ENCODE measurements around the gene LRRC66.

Gene LRRC66

GRCh38 chr4:52006887-52007286 is 13.3 kb downstream of the LRRC66 start:
- TF ChIP-seq SIN3A (IDR thresholded peaks at IDR 0.05; ENCODE audit: borderline replicate concordance, insufficient read depth, low read length), result no peak

GRCh38 chr4:52005604-52006273 is 14.4 kb downstream of the LRRC66 start:
- no peak for TF ChIP-seq POLR2AphosphoS5 (IDR thresholded peaks at IDR 0.05; ENCODE audit: low read depth, low read length)
- no peak for TF ChIP-seq FOXP2 (optimal IDR thresholded peaks at IDR 0.05; ENCODE audit: borderline replicate concordance, extremely low read depth, extremely low read length, insufficient read depth)
- TF ChIP-seq TAF1 (IDR thresholded peaks at IDR 0.05; ENCODE audit: borderline replicate concordance, insufficient read depth, low read length), result no peak

- TF ChIP-seq TAF1 (IDR thresholded peaks at IDR 0.05; ENCODE audit: borderline replicate concordance, insufficient read depth, low read length) (no peak), REST (IDR thresholded peaks at IDR 0.05; ENCODE audit: insufficient read depth in 1 of 2, low read depth in 2 of 2, low read length in 2 of 2) (no peak), FOXP2 (optimal IDR thresholded peaks at IDR 0.05; ENCODE audit: borderline replicate concordance, extremely low read depth, extremely low read length, insufficient read depth) (no peak), POLR2AphosphoS5 (IDR thresholded peaks at IDR 0.05; ENCODE audit: low read depth, low read length) (no peak), SIN3A (IDR thresholded peaks at IDR 0.05; ENCODE audit: borderline replicate concordance, insufficient read depth, low read length) (no peak)
Observed at GRCh38 chr4:52004414-52004813, 15.7 kb downstream of the LRRC66 start.

- no peak for TF ChIP-seq POLR2AphosphoS5 (IDR thresholded peaks at IDR 0.05; ENCODE audit: low read depth, low read length)
- no peak for TF ChIP-seq TAF1 (IDR thresholded peaks at IDR 0.05; ENCODE audit: borderline replicate concordance, insufficient read depth, low read length)
- TF ChIP-seq REST (IDR thresholded peaks at IDR 0.05; ENCODE audit: insufficient read depth in 1 of 2, low read depth in 2 of 2, low read length in 2 of 2), result no peak
- no peak for TF ChIP-seq SIN3A (IDR thresholded peaks at IDR 0.05; ENCODE audit: borderline replicate concordance, insufficient read depth, low read length)
- TF ChIP-seq FOXP2 (optimal IDR thresholded peaks at IDR 0.05; ENCODE audit: borderline replicate concordance, extremely low read depth, extremely low read length, insufficient read depth), result no peak
Observed at GRCh38 chr4:52001616-52002015, 18.5 kb downstream of the LRRC66 start.

GRCh38 chr4:51999250-51999649 is 20.9 kb downstream of the LRRC66 start:
- no peak for TF ChIP-seq SIN3A (IDR thresholded peaks at IDR 0.05; ENCODE audit: borderline replicate concordance, insufficient read depth, low read length)
- no peak for TF ChIP-seq REST (IDR thresholded peaks at IDR 0.05; ENCODE audit: insufficient read depth in 1 of 2, low read depth in 2 of 2, low read length in 2 of 2)
- no peak for TF ChIP-seq FOXP2 (optimal IDR thresholded peaks at IDR 0.05; ENCODE audit: borderline replicate concordance, extremely low read depth, extremely low read length, insufficient read depth)
- TF ChIP-seq POLR2AphosphoS5 (IDR thresholded peaks at IDR 0.05; ENCODE audit: low read depth, low read length), result no peak
- TF ChIP-seq TAF1 (IDR thresholded peaks at IDR 0.05; ENCODE audit: borderline replicate concordance, insufficient read depth, low read length), result no peak

GRCh38 chr4:51998837-51999236 is 21.3 kb downstream of the LRRC66 start:
- TF ChIP-seq FOXP2 (optimal IDR thresholded peaks at IDR 0.05; ENCODE audit: borderline replicate concordance, extremely low read depth, extremely low read length, insufficient read depth) (no peak), REST (IDR thresholded peaks at IDR 0.05; ENCODE audit: insufficient read depth in 1 of 2, low read depth in 2 of 2, low read length in 2 of 2) (no peak), TAF1 (IDR thresholded peaks at IDR 0.05; ENCODE audit: borderline replicate concordance, insufficient read depth, low read length) (no peak), SIN3A (IDR thresholded peaks at IDR 0.05; ENCODE audit: borderline replicate concordance, insufficient read depth, low read length) (no peak), POLR2AphosphoS5 (IDR thresholded peaks at IDR 0.05; ENCODE audit: low read depth, low read length) (no peak)

Measured in PFSK-1 (cell line).